K562 (cell line): ENCODE data around the gene CBR4. TPM values are rescaled to one million over a fixed set of nuclear protein-coding genes. Genes with fewer than 3 reads are reported as not detected.

Experiments
- ATAC-seq: fragments of 200-7000 bp; cut with Tn5 transposase; 3 replicates; pipeline ENCODE4 v1.9.1; 2020; ENCODE audit warnings: moderate library complexity
- BruUV-seq: library from RNA; stranded (reverse); fragments of 400-500 nt; replicated peaks from 2 replicates; lab custom pipeline; 2021; lab: Mats Ljungman, UMichigan
- CTCF ChIA-PET: fragments of 300-600 bp; formaldehyde crosslinking; extraction: SDS; loops from one replicate; lab custom pipeline; 2021; ENCODE audit warnings: low intra/inter-chr PET ratio; lab: Yijun Ruan, JAX
- POLR2A ChIA-PET: fragments of 300-600, 350-650 bp; sonication (Branson Sonifier 250); formaldehyde crosslinking; extraction: SDS; loops from one replicate; lab custom pipeline; 2021; ENCODE audit warnings: antibody characterized with exemption, inconsistent platforms; lab: Yijun Ruan, JAX
- DNase-seq, 4 experiments: peaks; one replicate each; pipeline versions ENCODE4 v3.0.0 to v3.0.0-alpha.2; 2011 to 2018; ENCODE audit warnings: low spot score in 3 of 4, mixed read lengths in 3 of 4; ENCODE audit errors: extremely low read depth in 1 of 4
- FAIRE-seq: peaks from 2 replicates; lab custom pipeline; 2011; peaks lifted over from hg19 to GRCh38; lab: Jason Lieb, UNC
- H2AFZ ChIP-seq: 2 replicates; pipeline ENCODE4 v1.6.0; 2011; ENCODE audit warnings: low read depth, low read length, control low read depth, inconsistent platforms
- H3K27ac ChIP-seq: fragments of 200-600 bp; 3 replicates; pipeline ENCODE4 v1.8.0; 2011; ENCODE audit warnings: low read depth, mild to moderate bottlenecking, control low read depth, inconsistent platforms, low read length, moderate library complexity, mixed read lengths; ENCODE audit errors: extremely low read depth
- H3K27me3 ChIP-seq, 2 experiments: fragments of 300-600 bp in 1 of 2; 2 replicates in 1 of 2; 3 replicates in 1 of 2; pipeline versions ENCODE4 v1.6.0 to v1.8.0; 2011; ENCODE audit warnings: inconsistent platforms in 2 of 2, low read length in 2 of 2, mild to moderate bottlenecking in 1 of 2, mixed read lengths in 1 of 2, moderate library complexity in 1 of 2; ENCODE audit not compliant: control insufficient read depth in 2 of 2, insufficient read depth in 2 of 2
- H3K36me3 ChIP-seq: fragments of 300-600 bp; 3 replicates; pipeline ENCODE4 v1.8.0; 2011; ENCODE audit warnings: mild to moderate bottlenecking, low read length, inconsistent platforms; ENCODE audit not compliant: control insufficient read depth, insufficient read depth
- H3K4me1 ChIP-seq, 2 experiments: fragments of 200-600 bp in 1 of 2; replicated peaks in 1 of 2; 2 replicates in 1 of 2; 3 replicates in 1 of 2; pipeline versions ENCODE4 v1.5.1 to v1.8.0; 2011; ENCODE audit warnings: inconsistent platforms in 2 of 2, low read length in 2 of 2, mild to moderate bottlenecking in 1 of 2, mixed read lengths in 1 of 2, moderate library complexity in 1 of 2; ENCODE audit not compliant: control insufficient read depth in 2 of 2, insufficient read depth in 2 of 2
- H3K4me2 ChIP-seq: 2 replicates; pipeline ENCODE4 v1.6.1; 2011; ENCODE audit warnings: low read length, control low read depth, inconsistent platforms, mixed read lengths; ENCODE audit not compliant: insufficient read depth
- H3K4me3 ChIP-seq: fragments of 200-600 bp; sonication (generic), shearing (Covaris generic); 2 replicates; pipeline ENCODE4 v1.5.1; 2016; ENCODE audit warnings: control low read depth, inconsistent platforms
- H3K79me2 ChIP-seq: fragments of 200-600 bp; 3 replicates; pipeline ENCODE4 v1.8.0; 2011; ENCODE audit warnings: low read length, inconsistent platforms; ENCODE audit not compliant: control insufficient read depth, insufficient read depth
- H3K9ac ChIP-seq, 2 experiments: 2 replicates each; pipeline versions ENCODE4 v1.6.0 to v1.6.1; 2011; ENCODE audit warnings: low read depth in 2 of 2, low read length in 2 of 2, control low read depth in 1 of 2, inconsistent platforms in 1 of 2, mild to moderate bottlenecking in 1 of 2, mixed read lengths in 1 of 2; ENCODE audit not compliant: insufficient read depth in 1 of 2
- H3K9me1 ChIP-seq: one replicate; pipeline ENCODE4 v1.6.0; 2011; ENCODE audit warnings: inconsistent platforms, mild to moderate bottlenecking, low read length, moderate library complexity; ENCODE audit not compliant: control insufficient read depth, insufficient read depth
- H3K9me3 ChIP-seq: replicated peaks from 2 replicates; pipeline ENCODE4 v1.5.1; 2011; ENCODE audit warnings: low read depth, low read length, inconsistent platforms; ENCODE audit not compliant: control insufficient read depth, insufficient read depth
- H4K20me1 ChIP-seq: replicated peaks from 2 replicates; pipeline ENCODE4 v1.6.1; 2011; ENCODE audit warnings: low read length, inconsistent platforms, mixed read lengths; ENCODE audit not compliant: control insufficient read depth, insufficient read depth
- CBX3 ChIP-seq, 2 experiments: IDR thresholded peaks; 1 replicate in 1 of 2; 2 replicates in 1 of 2; pipeline ENCODE4 v1.6.1; 2012; ENCODE audit warnings: inconsistent platforms in 2 of 2, low read length in 2 of 2, borderline replicate concordance in 1 of 2, control low read depth in 1 of 2
- CREBBP ChIP-seq: IDR thresholded peaks from one replicate; pipeline ENCODE4 v1.6.1; 2012; ENCODE audit warnings: low read depth, mild to moderate bottlenecking, control low read depth, inconsistent platforms, low read length
- GTF2F1 ChIP-seq: IDR thresholded peaks from 2 replicates; pipeline ENCODE4 v1.6.1; 2011; ENCODE audit warnings: low read depth, low read length, improper control_type of control experiment
- KDM5B ChIP-seq: fragments of 200-600 bp; sonication (generic); IDR thresholded peaks from 2 replicates; pipeline ENCODE4 v1.6.1; 2012; ENCODE audit warnings: low read depth, mild to moderate bottlenecking, moderate library complexity, low read length, control low read depth, inconsistent platforms; ENCODE audit not compliant: insufficient replicate concordance
- MIER1 ChIP-seq: fragments of 450-650 bp; IDR thresholded peaks from 2 replicates; pipeline ENCODE4 v1.6.1; 2016; ENCODE audit warnings: antibody characterized with exemption, mild to moderate bottlenecking, low read depth
- NBN ChIP-seq: fragments of 450-650 bp; IDR thresholded peaks from 2 replicates; pipeline ENCODE4 v1.6.1; 2016; ENCODE audit warnings: low read depth, mild to moderate bottlenecking
- NELFE ChIP-seq: IDR thresholded peaks from 2 replicates; pipeline ENCODE4 v1.6.1; 2011; ENCODE audit warnings: mild to moderate bottlenecking; ENCODE audit not compliant: insufficient read depth, insufficient read length
- SUPT5H ChIP-seq: fragments of 450-650 bp; IDR thresholded peaks from 2 replicates; pipeline ENCODE4 v1.6.1; 2016
- XRCC3 ChIP-seq: fragments of 450-650 bp; IDR thresholded peaks from 2 replicates; pipeline ENCODE4 v1.6.1; 2017; ENCODE audit warnings: mild to moderate bottlenecking, moderate library complexity
- ZBTB33 ChIP-seq: sonication (generic); formaldehyde crosslinking; IDR thresholded peaks from 2 replicates; pipeline ENCODE4 v1.8.1; 2023; ENCODE audit warnings: mild to moderate bottlenecking, missing genetic modification reagents
- ZBTB40 ChIP-seq, 2 experiments: fragments of 450-650 bp in 1 of 2; sonication (generic) in 1 of 2; formaldehyde crosslinking in 1 of 2; IDR thresholded peaks; 2 replicates each; pipeline versions ENCODE4 v1.7.1 to v1.9.0; 2016 to 2022; ENCODE audit warnings: inconsistent platforms in 1 of 2, mild to moderate bottlenecking in 1 of 2, missing genetic modification reagents in 1 of 2
- ZNF75A ChIP-seq: fragments of 450-650 bp; formaldehyde crosslinking; IDR thresholded peaks from 2 replicates; pipeline ENCODE4 v1.4.0; 2020; ENCODE audit warnings: mild to moderate bottlenecking
- ZNF785 ChIP-seq: fragments of 250-450 bp; sonication (Bioruptor Pico); IDR thresholded peaks from 2 replicates; pipeline ENCODE4 v1.4.0; 2020; ENCODE audit warnings: mild to moderate bottlenecking
- WGBS: fragments of 100-300 bp; shearing (Covaris generic); methylation state at CpG from one replicate; pipeline ENCODE4 v1.1.6; 2016; ENCODE audit warnings: low coverage, mixed read lengths; ENCODE audit not compliant: insufficient coverage; ENCODE audit errors: missing lambda C conversion rate; 5-methylcytosine and 5-hydroxymethylcytosine counted together
- in situ Hi-C: fragments of 300-500 bp; cut with MboI; formaldehyde crosslinking; loops from 4 replicates; pipeline ENCODE4 v1.15.0; 2018; ENCODE audit warnings: inconsistent platforms, mixed read lengths
- intact Hi-C: fragments of 100-400 bp; cut with micrococcal nuclease; formaldehyde crosslinking; loops from 2 replicates; pipeline ENCODE4 v1.14.2; 2022
- polyA plus RNA-seq, 8 experiments: library from polyadenylated mRNA; depleted of rRNA in 4 of 8; stranded (reverse) in 5 of 8; unstranded in 3 of 8; fragments of >200 nt; fragmentation: Nextera tagmentation in 2 of 8; fragmentation: Illumina TruSeq in 1 of 8; extraction: Ambion mirVana in 2 of 8; extraction: Trizol in 1 of 8; gene quantifications; 2 replicates each; pipeline versions ENCODE4 v1.2.1 to v1.2.3, GENCODE V29; 2011 to 2014; ENCODE audit warnings: inconsistent platforms in 1 of 8, missing spikeins in 1 of 8
- total RNA-seq, 7 experiments: library from RNA; depleted of rRNA in 6 of 7; stranded (reverse); fragments of >200 nt in 6 of 7; fragmentation: Illumina TruSeq in 2 of 7; extraction: Trizol in 2 of 7; gene quantifications; 2 replicates each; pipeline versions ENCODE4 v1.2.1 to v1.2.3, GENCODE V29; 2011 to 2021; ENCODE audit warnings: low replicate concordance in 1 of 7

The CBR4 gene
- total and polyA plus RNA-seq, 9 of the 15 experiments (the other 6 are each of a cell fraction or from before 2014, with no cell fraction given), result 12.1 to 26.4 (median 18.6) TPM

- ChIA-PET CTCF (no interaction called here), POLR2A (no interaction called here)
- no peaks in the 10 kb centered on the region for H3K79me2 ChIP-seq
- no peaks in the 10 kb centered on the region for H4K20me1 ChIP-seq
- H2AFZ ChIP-seq, result no peak overlapping the region
- no peak for DNase-seq
- no peak overlapping the region for H3K4me2 ChIP-seq
- H3K9me3 ChIP-seq, result no peaks in the 10 kb centered on the region
- in situ Hi-C loops, result no loop called here
- H3K4me3 ChIP-seq, result no peak overlapping the region
- no peaks in the 10 kb centered on the region for H3K27me3 ChIP-seq
- no peak overlapping the region for H3K27ac ChIP-seq
- intact Hi-C loops, result no loop called here
- no peak overlapping the region for H3K9ac ChIP-seq
- no peaks in the 10 kb centered on the region for H3K36me3 ChIP-seq
- no peak for ATAC-seq
- H3K4me1 ChIP-seq, result no peaks in the 10 kb centered on the region
- no peaks in the 10 kb centered on the region for H3K9me1 ChIP-seq
- 14% methylated on average over 5 of the region's 5 CpGs for WGBS
- no TSS peak for BruUV-seq
- FAIRE-seq, result no peak
- TF ChIP-seq KDM5B, result no peak
- no peak for TF ChIP-seq SUPT5H
- no peak for TF ChIP-seq ZNF75A (CRISPR knock-in tag)
- TF ChIP-seq GTF2F1, result no peak
- TF ChIP-seq CREBBP, result no peak
- TF ChIP-seq ZNF785 (CRISPR knock-in tag), result no peak
- TF ChIP-seq NELFE, result no peak
- TF ChIP-seq CBX3 (IDR thresholded peaks at IDR 0.05; ENCODE audit: borderline replicate concordance in 1 of 2, low read length in 2 of 2), result no peak
- no peak for TF ChIP-seq ZBTB40 (IDR thresholded peaks at IDR 0.05)
- no peak for TF ChIP-seq ZBTB40 (CRISPR knock-in tag; IDR thresholded peaks at IDR 0.05)
- TF ChIP-seq NBN, result no peak
- TF ChIP-seq ZBTB33, result no peak
- no peak for TF ChIP-seq XRCC3
- TF ChIP-seq MIER1, result no peak
Observed at GRCh38 chr4:168960716-168961115, 49.3 kb downstream of the CBR4 start.
